HEK293 (cell line): ENCODE data around the gene CYP4A11.
"Not testable (repeated sequence)": the region's sequence is repeated elsewhere in the genome, so short reads cannot be mapped to it uniquely, and the experiment has no call there.

Source experiments
- CTCF ChIA-PET: fragments of 350-600 bp; formaldehyde crosslinking; extraction: SDS; loops from one replicate; lab custom pipeline; 2021; ENCODE audit warnings: antibody characterized with exemption; lab: Yijun Ruan, JAX
- POLR2A ChIA-PET: fragments of 300-600 bp; formaldehyde crosslinking; extraction: SDS; loops from one replicate; lab custom pipeline; 2020; ENCODE audit warnings: antibody characterized with exemption, inconsistent platforms; lab: Yijun Ruan, JAX
- H3K27ac ChIP-seq: fragments of 200-500 bp; sonication (Bioruptor generic); 2 replicates; pipeline ENCODE4 v1.5.1; 2014; ENCODE audit warnings: low read depth, low read length, control low read depth, inconsistent platforms; ENCODE audit errors: extremely low read depth
- H3K36me3 ChIP-seq, 2 experiments: fragments of 200-500 bp in 1 of 2; sonication (Bioruptor generic) in 1 of 2; 1 replicate in 1 of 2; 2 replicates in 1 of 2; pipeline ENCODE4 v1.5.1; 2014 to 2017; ENCODE audit warnings: inconsistent platforms in 2 of 2, low read length in 2 of 2; ENCODE audit not compliant: control insufficient read depth in 2 of 2, insufficient read depth in 1 of 2
- H3K4me1 ChIP-seq: fragments of 200-500 bp; sonication (Bioruptor generic); 2 replicates; pipeline ENCODE4 v1.5.1; 2014; ENCODE audit warnings: mild to moderate bottlenecking, low read length, inconsistent platforms; ENCODE audit not compliant: control insufficient read depth, insufficient read depth
- H3K4me3 ChIP-seq: 2 replicates; pipeline ENCODE4 v1.5.1; 2011; ENCODE audit warnings: low read depth, mild to moderate bottlenecking, control low read depth, low read length, moderate library complexity
- H3K9me3 ChIP-seq: fragments of 200-500 bp; sonication (Bioruptor generic); 2 replicates; pipeline ENCODE4 v1.5.1; 2014; ENCODE audit warnings: low read depth, low read length, inconsistent platforms; ENCODE audit not compliant: control insufficient read depth, insufficient read depth
- FEZF1 ChIP-seq: fragments of 450-650 bp; formaldehyde crosslinking; IDR thresholded peaks from 2 replicates; pipeline ENCODE4 v1.5.1; 2016; ENCODE audit warnings: missing biosample characterization, missing genetic modification characterization
- GLI2 ChIP-seq: fragments of 450-650 bp; formaldehyde crosslinking; IDR thresholded peaks from 2 replicates; pipeline ENCODE4; 2017; ENCODE audit warnings: missing biosample characterization, missing genetic modification characterization, low read depth, borderline replicate concordance
- KLF7 ChIP-seq: fragments of 450-650 bp; formaldehyde crosslinking; IDR thresholded peaks from 2 replicates; pipeline ENCODE4 v1.5.1; 2016; ENCODE audit warnings: missing biosample characterization, missing genetic modification characterization, borderline replicate concordance
- MZF1 ChIP-seq: fragments of 450-650 bp; formaldehyde crosslinking; IDR thresholded peaks from 2 replicates; pipeline ENCODE4 v1.5.1; 2017; ENCODE audit warnings: missing biosample characterization, missing genetic modification characterization, borderline replicate concordance
- SP7 ChIP-seq: fragments of 450-650 bp; formaldehyde crosslinking; IDR thresholded peaks from 2 replicates; pipeline ENCODE4 v1.5.1; 2016; ENCODE audit warnings: missing biosample characterization, missing genetic modification characterization
- ZBTB8A ChIP-seq: fragments of 450-650 bp; formaldehyde crosslinking; IDR thresholded peaks from 2 replicates; pipeline ENCODE4 v1.5.1; 2016; ENCODE audit warnings: missing biosample characterization, missing genetic modification characterization
- ZNF121 ChIP-seq: fragments of 450-650 bp; formaldehyde crosslinking; IDR thresholded peaks from 2 replicates; pipeline ENCODE4 v1.5.1; 2016; ENCODE audit warnings: missing biosample characterization, missing genetic modification characterization
- ZNF16 ChIP-seq: fragments of 450-650 bp; formaldehyde crosslinking; IDR thresholded peaks from 2 replicates; pipeline ENCODE4 v1.5.1; 2016; ENCODE audit warnings: low read depth, missing biosample characterization, missing genetic modification characterization
- ZNF324 ChIP-seq: fragments of 450-650 bp; formaldehyde crosslinking; IDR thresholded peaks from 2 replicates; pipeline ENCODE4 v1.5.1; 2016; ENCODE audit warnings: missing biosample characterization, missing genetic modification characterization
- ZNF350 ChIP-seq: fragments of 450-650 bp; formaldehyde crosslinking; IDR thresholded peaks from 2 replicates; pipeline ENCODE4 v1.5.0; 2017; ENCODE audit warnings: missing biosample characterization, mild to moderate bottlenecking, missing genetic modification characterization
- ZNF548 ChIP-seq: fragments of 450-650 bp; formaldehyde crosslinking; IDR thresholded peaks from 2 replicates; pipeline ENCODE4 v1.5.1; 2016; ENCODE audit warnings: missing biosample characterization, missing genetic modification characterization
- ZNF621 ChIP-seq: fragments of 450-650 bp; formaldehyde crosslinking; IDR thresholded peaks from 2 replicates; pipeline ENCODE4 v1.5.1; 2017; ENCODE audit warnings: missing biosample characterization, missing genetic modification characterization
- ZNF654 ChIP-seq: fragments of 450-650 bp; formaldehyde crosslinking; IDR thresholded peaks from 2 replicates; pipeline ENCODE4 v1.5.1; 2016; ENCODE audit warnings: low read depth, missing biosample characterization, missing genetic modification characterization
- ZNF677 ChIP-seq: fragments of 450-650 bp; IDR thresholded peaks from 2 replicates; pipeline ENCODE4 v1.5.0; 2018; ENCODE audit warnings: missing biosample characterization, mild to moderate bottlenecking, missing genetic modification characterization, moderate library complexity
- ZNF837 ChIP-seq: fragments of 450-650 bp; formaldehyde crosslinking; IDR thresholded peaks from 2 replicates; pipeline ENCODE4 v1.5.1; 2016; ENCODE audit warnings: missing biosample characterization, missing genetic modification characterization
- ZSCAN16 ChIP-seq: fragments of 450-650 bp; formaldehyde crosslinking; IDR thresholded peaks from 2 replicates; pipeline ENCODE4 v1.5.1; 2016; ENCODE audit warnings: missing biosample characterization, missing genetic modification characterization
- ZSCAN30 ChIP-seq: fragments of 450-650 bp; IDR thresholded peaks from 2 replicates; pipeline ENCODE4 v1.5.1; 2018; ENCODE audit warnings: missing biosample characterization, mild to moderate bottlenecking, missing genetic modification characterization, moderate library complexity
- TF ChIP-seq, protein P1 (sequence below): fragments of 450-650 bp; formaldehyde crosslinking; IDR thresholded peaks from 2 replicates; pipeline ENCODE4 v1.5.1; 2017; ENCODE audit warnings: missing biosample characterization, missing genetic modification characterization
- TF ChIP-seq, protein P2 (sequence below): fragments of 450-650 bp; formaldehyde crosslinking; IDR thresholded peaks from 2 replicates; pipeline ENCODE4 v1.5.1; 2017; ENCODE audit warnings: missing biosample characterization, missing genetic modification characterization
- TF ChIP-seq, protein P3 (sequence below): fragments of 450-650 bp; formaldehyde crosslinking; IDR thresholded peaks from 2 replicates; pipeline ENCODE4 v1.5.1; 2017; ENCODE audit warnings: missing biosample characterization, missing genetic modification characterization
- TF ChIP-seq, protein P4 (sequence below): fragments of 450-650 bp; formaldehyde crosslinking; IDR thresholded peaks from 2 replicates; pipeline ENCODE4 v1.5.1; 2016; ENCODE audit warnings: missing biosample characterization, missing genetic modification characterization

CYP4A11 gene

DNA sequence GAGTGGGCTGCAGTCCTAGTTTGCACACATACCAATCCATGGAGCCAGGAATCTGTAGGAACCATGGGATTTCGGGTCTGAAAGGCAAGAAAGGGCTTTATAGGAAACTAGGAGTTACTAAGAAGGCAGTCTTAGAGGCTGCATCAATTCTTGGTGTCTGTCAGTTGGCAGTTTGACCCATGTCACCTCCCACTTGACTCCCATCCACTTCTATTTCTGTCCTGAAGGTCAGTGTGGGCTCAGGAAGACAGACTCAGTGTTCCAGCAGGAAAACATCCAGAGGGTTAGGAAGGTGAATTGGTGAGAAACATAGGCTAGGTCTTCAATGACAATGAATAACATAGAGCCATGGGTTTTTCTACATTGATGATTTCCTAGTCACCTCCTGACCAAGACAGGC is 4.0 kb downstream of the CYP4A11 start (continued):
- TF ChIP-seq, protein P1, sequence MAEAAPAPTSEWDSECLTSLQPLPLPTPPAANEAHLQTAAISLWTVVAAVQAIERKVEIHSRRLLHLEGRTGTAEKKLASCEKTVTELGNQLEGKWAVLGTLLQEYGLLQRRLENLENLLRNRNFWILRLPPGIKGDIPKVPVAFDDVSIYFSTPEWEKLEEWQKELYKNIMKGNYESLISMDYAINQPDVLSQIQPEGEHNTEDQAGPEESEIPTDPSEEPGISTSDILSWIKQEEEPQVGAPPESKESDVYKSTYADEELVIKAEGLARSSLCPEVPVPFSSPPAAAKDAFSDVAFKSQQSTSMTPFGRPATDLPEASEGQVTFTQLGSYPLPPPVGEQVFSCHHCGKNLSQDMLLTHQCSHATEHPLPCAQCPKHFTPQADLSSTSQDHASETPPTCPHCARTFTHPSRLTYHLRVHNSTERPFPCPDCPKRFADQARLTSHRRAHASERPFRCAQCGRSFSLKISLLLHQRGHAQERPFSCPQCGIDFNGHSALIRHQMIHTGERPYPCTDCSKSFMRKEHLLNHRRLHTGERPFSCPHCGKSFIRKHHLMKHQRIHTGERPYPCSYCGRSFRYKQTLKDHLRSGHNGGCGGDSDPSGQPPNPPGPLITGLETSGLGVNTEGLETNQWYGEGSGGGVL (tag by site-specific recombination): no peak
- TF ChIP-seq ZSCAN16 (tag by site-specific recombination): no peak
- TF ChIP-seq ZNF16 (tag by site-specific recombination): no peak
- no peak for TF ChIP-seq ZNF121 (tag by site-specific recombination)
- TF ChIP-seq ZBTB8A (tag by site-specific recombination): no peak
- no peak for TF ChIP-seq ZSCAN30 (tag by site-specific recombination)
- TF ChIP-seq ZNF350 (tag by site-specific recombination): no peak
- TF ChIP-seq SP7: no peak
- TF ChIP-seq MZF1 (tag by site-specific recombination): no peak
- TF ChIP-seq ZNF324 (tag by site-specific recombination): no peak
- TF ChIP-seq, protein P2, sequence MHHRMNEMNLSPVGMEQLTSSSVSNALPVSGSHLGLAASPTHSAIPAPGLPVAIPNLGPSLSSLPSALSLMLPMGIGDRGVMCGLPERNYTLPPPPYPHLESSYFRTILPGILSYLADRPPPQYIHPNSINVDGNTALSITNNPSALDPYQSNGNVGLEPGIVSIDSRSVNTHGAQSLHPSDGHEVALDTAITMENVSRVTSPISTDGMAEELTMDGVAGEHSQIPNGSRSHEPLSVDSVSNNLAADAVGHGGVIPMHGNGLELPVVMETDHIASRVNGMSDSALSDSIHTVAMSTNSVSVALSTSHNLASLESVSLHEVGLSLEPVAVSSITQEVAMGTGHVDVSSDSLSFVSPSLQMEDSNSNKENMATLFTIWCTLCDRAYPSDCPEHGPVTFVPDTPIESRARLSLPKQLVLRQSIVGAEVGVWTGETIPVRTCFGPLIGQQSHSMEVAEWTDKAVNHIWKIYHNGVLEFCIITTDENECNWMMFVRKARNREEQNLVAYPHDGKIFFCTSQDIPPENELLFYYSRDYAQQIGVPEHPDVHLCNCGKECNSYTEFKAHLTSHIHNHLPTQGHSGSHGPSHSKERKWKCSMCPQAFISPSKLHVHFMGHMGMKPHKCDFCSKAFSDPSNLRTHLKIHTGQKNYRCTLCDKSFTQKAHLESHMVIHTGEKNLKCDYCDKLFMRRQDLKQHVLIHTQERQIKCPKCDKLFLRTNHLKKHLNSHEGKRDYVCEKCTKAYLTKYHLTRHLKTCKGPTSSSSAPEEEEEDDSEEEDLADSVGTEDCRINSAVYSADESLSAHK (tag by site-specific recombination): no peak
- TF ChIP-seq, all 188 proteins: peak for 0

DNA sequence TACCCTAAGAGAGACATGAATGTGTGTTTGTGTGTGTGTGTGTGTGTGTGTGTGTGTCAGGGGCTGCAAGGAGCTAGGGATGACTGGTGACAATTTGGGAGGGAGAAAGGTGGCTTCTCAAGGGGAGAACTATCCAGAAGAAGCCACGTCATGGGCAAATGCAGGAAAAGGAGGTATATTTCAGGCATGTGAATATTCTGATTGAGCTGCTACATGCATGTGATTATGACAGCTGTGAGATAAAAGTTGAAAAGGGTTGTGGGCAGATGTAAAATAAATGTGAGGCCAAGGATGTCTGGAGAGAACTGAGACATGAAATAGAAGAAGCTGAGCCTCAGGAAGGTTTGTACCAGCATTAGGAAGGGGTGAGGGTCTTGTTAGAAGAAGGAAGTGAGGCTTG is 4.5 kb downstream of the CYP4A11 start:
- Histone ChIP-seq H3K4me1 (no peaks in the 10 kb centered on the region), H3K36me3 (no peaks in the 10 kb centered on the region), H3K4me3 (no peak overlapping the region)
- CTCF ChIA-PET: no interaction called here
- TF ChIP-seq, protein P3, sequence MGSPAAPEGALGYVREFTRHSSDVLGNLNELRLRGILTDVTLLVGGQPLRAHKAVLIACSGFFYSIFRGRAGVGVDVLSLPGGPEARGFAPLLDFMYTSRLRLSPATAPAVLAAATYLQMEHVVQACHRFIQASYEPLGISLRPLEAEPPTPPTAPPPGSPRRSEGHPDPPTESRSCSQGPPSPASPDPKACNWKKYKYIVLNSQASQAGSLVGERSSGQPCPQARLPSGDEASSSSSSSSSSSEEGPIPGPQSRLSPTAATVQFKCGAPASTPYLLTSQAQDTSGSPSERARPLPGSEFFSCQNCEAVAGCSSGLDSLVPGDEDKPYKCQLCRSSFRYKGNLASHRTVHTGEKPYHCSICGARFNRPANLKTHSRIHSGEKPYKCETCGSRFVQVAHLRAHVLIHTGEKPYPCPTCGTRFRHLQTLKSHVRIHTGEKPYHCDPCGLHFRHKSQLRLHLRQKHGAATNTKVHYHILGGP: no peak
- TF ChIP-seq ZNF548 (tag by site-specific recombination) (no peak), ZNF677 (no peak), FEZF1 (tag by site-specific recombination) (no peak), GLI2 (tag by site-specific recombination) (no peak), KLF7 (tag by site-specific recombination) (no peak), ZNF837 (no peak), ZNF621 (no peak), ZSCAN30 (tag by site-specific recombination) (no peak)
- TF ChIP-seq, all 188 proteins: peak for 0
- Histone ChIP-seq H3K27ac (no peak overlapping the region), H3K9me3 (no peaks in the 10 kb centered on the region)
- POLR2A ChIA-PET: no interaction called here

DNA sequence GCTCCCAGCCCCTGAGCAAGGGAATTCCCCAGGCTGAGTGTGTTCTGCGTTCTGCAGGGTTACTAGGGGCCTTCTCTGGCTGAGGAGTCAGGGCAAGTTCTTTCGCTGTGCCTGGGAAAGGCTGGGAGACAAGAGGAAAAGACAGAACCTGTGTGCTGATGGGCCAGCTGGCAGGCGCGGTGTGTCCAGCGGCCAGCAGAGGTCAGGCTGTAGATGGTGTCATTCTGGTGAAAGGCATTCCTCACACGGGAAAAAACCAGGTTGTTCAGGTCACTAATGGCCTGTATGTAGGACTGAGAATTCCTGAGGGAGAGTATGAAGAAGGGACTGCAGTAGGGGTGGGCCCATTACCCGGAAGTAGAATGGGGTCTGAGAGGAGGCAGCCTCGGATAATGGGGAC is 6.4 kb downstream of the CYP4A11 start:
- TF ChIP-seq, protein P4, sequence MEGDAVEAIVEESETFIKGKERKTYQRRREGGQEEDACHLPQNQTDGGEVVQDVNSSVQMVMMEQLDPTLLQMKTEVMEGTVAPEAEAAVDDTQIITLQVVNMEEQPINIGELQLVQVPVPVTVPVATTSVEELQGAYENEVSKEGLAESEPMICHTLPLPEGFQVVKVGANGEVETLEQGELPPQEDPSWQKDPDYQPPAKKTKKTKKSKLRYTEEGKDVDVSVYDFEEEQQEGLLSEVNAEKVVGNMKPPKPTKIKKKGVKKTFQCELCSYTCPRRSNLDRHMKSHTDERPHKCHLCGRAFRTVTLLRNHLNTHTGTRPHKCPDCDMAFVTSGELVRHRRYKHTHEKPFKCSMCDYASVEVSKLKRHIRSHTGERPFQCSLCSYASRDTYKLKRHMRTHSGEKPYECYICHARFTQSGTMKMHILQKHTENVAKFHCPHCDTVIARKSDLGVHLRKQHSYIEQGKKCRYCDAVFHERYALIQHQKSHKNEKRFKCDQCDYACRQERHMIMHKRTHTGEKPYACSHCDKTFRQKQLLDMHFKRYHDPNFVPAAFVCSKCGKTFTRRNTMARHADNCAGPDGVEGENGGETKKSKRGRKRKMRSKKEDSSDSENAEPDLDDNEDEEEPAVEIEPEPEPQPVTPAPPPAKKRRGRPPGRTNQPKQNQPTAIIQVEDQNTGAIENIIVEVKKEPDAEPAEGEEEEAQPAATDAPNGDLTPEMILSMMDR: peak; percentile 66; the same call in 1 of the 2 replicates
- TF ChIP-seq ZNF654 (tag by site-specific recombination): peak; percentile 12; the same call in 1 of the 2 replicates
- H3K36me3 ChIP-seq, H3K9me3 ChIP-seq, H3K4me1 ChIP-seq, H3K4me3 ChIP-seq, H3K27ac ChIP-seq, POLR2A ChIA-PET: not testable (repeated sequence)
- CTCF ChIA-PET: interaction anchor here (0.6 kb wide), 2 partner anchors 57 to 652 kb away, joined by 3 read pairs; no protein-coding TSS in a partner anchor

DNA sequence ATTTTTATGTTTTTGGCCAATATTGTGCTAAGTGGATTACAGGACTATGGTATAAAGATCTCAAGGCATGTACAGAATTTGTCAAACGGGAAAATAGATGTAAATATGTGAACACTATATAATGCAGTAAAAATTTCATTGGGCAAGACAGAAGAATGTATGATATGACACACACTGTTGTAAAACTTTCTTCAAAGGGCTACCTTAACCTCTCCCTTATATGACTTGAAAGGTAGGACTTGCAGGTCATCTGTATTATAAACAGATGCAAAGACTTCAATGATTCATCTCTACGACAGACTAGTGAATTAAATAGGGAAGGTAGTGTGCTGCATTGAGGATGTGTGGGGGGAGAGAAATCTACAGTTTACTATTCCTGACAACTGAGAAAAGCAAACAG is 9.3 kb downstream of the CYP4A11 start:
- H3K4me3 ChIP-seq, CTCF ChIA-PET, POLR2A ChIA-PET, H3K4me1 ChIP-seq, H3K9me3 ChIP-seq, H3K36me3 ChIP-seq, H3K27ac ChIP-seq: not testable (repeated sequence)
